Measurements from ENCODE around the gene MAP2. TPM values are rescaled to one million over a fixed set of nuclear protein-coding genes. Genes with fewer than 3 reads are reported as not detected.
A peak's percentile ranks its signal among the peaks of the same experiment; 100 is the strongest.

MAP2 gene
- total and polyA plus RNA-seq, 2 of the 13 experiments (the other 11 are each of a cell fraction or from before 2014, with no cell fraction given), result 0.08 TPM; not detected in 1

DNA sequence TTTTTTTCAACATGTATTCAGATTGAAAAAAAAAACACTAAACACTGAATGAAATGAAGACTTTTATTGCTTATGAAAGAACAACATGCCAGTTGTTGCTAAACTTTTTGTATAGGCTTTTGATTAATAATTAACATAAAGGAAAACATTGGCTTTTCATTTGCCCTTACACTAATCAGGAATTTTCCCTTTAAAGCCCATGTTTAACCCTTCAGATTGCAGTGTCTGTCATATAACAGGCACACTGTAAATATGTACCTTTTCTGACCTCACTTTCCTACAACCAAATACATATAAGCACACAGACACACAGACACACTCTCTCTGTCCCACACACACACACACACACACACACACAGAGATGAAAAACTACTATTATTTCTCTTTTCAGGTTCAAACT, 84.4 kb downstream of the MAP2 start (continued):
- TF ChIP-seq, protein P1, sequence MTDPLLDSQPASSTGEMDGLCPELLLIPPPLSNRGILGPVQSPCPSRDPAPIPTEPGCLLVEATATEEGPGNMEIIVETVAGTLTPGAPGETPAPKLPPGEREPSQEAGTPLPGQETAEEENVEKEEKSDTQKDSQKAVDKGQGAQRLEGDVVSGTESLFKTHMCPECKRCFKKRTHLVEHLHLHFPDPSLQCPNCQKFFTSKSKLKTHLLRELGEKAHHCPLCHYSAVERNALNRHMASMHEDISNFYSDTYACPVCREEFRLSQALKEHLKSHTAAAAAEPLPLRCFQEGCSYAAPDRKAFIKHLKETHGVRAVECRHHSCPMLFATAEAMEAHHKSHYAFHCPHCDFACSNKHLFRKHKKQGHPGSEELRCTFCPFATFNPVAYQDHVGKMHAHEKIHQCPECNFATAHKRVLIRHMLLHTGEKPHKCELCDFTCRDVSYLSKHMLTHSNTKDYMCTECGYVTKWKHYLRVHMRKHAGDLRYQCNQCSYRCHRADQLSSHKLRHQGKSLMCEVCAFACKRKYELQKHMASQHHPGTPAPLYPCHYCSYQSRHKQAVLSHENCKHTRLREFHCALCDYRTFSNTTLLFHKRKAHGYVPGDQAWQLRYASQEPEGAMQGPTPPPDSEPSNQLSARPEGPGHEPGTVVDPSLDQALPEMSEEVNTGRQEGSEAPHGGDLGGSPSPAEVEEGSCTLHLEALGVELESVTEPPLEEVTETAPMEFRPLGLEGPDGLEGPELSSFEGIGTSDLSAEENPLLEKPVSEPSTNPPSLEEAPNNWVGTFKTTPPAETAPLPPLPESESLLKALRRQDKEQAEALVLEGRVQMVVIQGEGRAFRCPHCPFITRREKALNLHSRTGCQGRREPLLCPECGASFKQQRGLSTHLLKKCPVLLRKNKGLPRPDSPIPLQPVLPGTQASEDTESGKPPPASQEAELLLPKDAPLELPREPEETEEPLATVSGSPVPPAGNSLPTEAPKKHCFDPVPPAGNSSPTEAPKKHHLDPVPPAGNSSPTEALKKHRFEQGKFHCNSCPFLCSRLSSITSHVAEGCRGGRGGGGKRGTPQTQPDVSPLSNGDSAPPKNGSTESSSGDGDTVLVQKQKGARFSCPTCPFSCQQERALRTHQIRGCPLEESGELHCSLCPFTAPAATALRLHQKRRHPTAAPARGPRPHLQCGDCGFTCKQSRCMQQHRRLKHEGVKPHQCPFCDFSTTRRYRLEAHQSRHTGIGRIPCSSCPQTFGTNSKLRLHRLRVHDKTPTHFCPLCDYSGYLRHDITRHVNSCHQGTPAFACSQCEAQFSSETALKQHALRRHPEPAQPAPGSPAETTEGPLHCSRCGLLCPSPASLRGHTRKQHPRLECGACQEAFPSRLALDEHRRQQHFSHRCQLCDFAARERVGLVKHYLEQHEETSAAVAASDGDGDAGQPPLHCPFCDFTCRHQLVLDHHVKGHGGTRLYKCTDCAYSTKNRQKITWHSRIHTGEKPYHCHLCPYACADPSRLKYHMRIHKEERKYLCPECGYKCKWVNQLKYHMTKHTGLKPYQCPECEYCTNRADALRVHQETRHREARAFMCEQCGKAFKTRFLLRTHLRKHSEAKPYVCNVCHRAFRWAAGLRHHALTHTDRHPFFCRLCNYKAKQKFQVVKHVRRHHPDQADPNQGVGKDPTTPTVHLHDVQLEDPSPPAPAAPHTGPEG (CRISPR knock-in tag; IDR thresholded peaks at IDR 0.05), result no peak
- TF ChIP-seq ZNF672 (CRISPR knock-in tag; IDR thresholded peaks at IDR 0.05) (no peak), SOX13 (IDR thresholded peaks at IDR 0.05) (no peak), SOX13 (CRISPR knock-in tag; conservative IDR thresholded peaks at IDR 0.05 in 1 of 2, IDR thresholded peaks at IDR 0.05 in 1 of 2) (peak in 1 of 2 experiments; percentile 16; a peak in 1 of 4 replicates), ZNF747 (CRISPR knock-in tag; IDR thresholded peaks at IDR 0.05; ENCODE audit: borderline replicate concordance) (no peak), IKZF4 (CRISPR knock-in tag; IDR thresholded peaks at IDR 0.05; ENCODE audit: borderline replicate concordance, low read depth, not compliant biosample characterization) (no peak), ZSCAN20 (CRISPR knock-in tag; IDR thresholded peaks at IDR 0.05; ENCODE audit: borderline replicate concordance) (no peak), ZNF772 (CRISPR knock-in tag; IDR thresholded peaks at IDR 0.05) (no peak), ZNF816 (CRISPR knock-in tag; IDR thresholded peaks at IDR 0.05; ENCODE audit: borderline replicate concordance) (no peak), ZNF773 (CRISPR knock-in tag; IDR thresholded peaks at IDR 0.05; ENCODE audit: borderline replicate concordance) (no peak), FOXC1 (CRISPR knock-in tag; IDR thresholded peaks at IDR 0.05; ENCODE audit: borderline replicate concordance) (no peak), ZNF484 (CRISPR knock-in tag; IDR thresholded peaks at IDR 0.05; ENCODE audit: borderline replicate concordance, low read depth) (no peak)

Data from HepG2 (cell line).